Activated CD4-positive, alpha-beta memory T cell treated with anti-CD3 and anti-CD28 coated beads for 36 hours (primary cell): ENCODE data around the gene SERGEF. TPM values are rescaled to one million over a fixed set of nuclear protein-coding genes. Genes with fewer than 3 reads are reported as not detected.

ENCODE experiments used
- CTCF ChIA-PET: fragments of 350-600 bp; sonication (Branson Sonifier 250); formaldehyde crosslinking; loops from one replicate; lab custom pipeline; 2021; ENCODE audit warnings: antibody characterized with exemption, inconsistent platforms; lab: Charles Lee
- POLR2A ChIA-PET: fragments of 350-600 bp; sonication (Branson Sonifier 250); formaldehyde crosslinking; loops from one replicate; lab custom pipeline; 2021; ENCODE audit warnings: antibody characterized with exemption; lab: Charles Lee
- DNase-seq: peaks from one replicate; pipeline ENCODE4 v3.0.0-alpha.2; 2020
- H3K27ac Mint-ChIP-seq: one replicate; pipeline ENCODE4 v1.8.0; 2021; ENCODE audit warnings: mixed read lengths
- H3K27me3 Mint-ChIP-seq: one replicate; pipeline ENCODE4 v1.8.0; 2021; ENCODE audit warnings: mixed read lengths
- H3K36me3 Mint-ChIP-seq: one replicate; pipeline ENCODE4 v1.8.0; 2021; ENCODE audit warnings: mixed read lengths
- H3K4me1 Mint-ChIP-seq: one replicate; pipeline ENCODE4 v1.8.0; 2021; ENCODE audit warnings: low read depth, mixed read lengths
- H3K4me3 Mint-ChIP-seq: one replicate; pipeline ENCODE4 v1.8.0; 2021; ENCODE audit warnings: mild to moderate bottlenecking, mixed read lengths
- H3K9me3 Mint-ChIP-seq: one replicate; pipeline ENCODE4 v1.8.0; 2021; ENCODE audit warnings: mixed read lengths
- intact Hi-C: fragments of 100-400 bp; cut with micrococcal nuclease; formaldehyde crosslinking; loops from one replicate; pipeline ENCODE4 v1.15.1; 2023
- total RNA-seq, 2 experiments: library from RNA; stranded (reverse); gene quantifications; one replicate each; pipeline ENCODE4 v1.2.3, GENCODE V29; 2021

The SERGEF gene
- total RNA-seq, 2 experiments from 2014 or later: 42.7 to 44.2 TPM

GRCh38 chr11:17803754-17804334 is 209.0 kb downstream of the SERGEF start:
- no peaks in the 10 kb centered on the region for H3K4me1 Mint-ChIP-seq
- no peak for DNase-seq
- H3K36me3 Mint-ChIP-seq: peaks cover 12% of the 10 kb centered on the region
- intact Hi-C loops: no loop called here
- POLR2A ChIA-PET: no interaction called here
- no peak overlapping the region for H3K27ac Mint-ChIP-seq
- H3K27me3 Mint-ChIP-seq: no peaks in the 10 kb centered on the region
- no peaks in the 10 kb centered on the region for H3K9me3 Mint-ChIP-seq
- CTCF ChIA-PET: no interaction called here
- H3K4me3 Mint-ChIP-seq: no peak overlapping the region

GRCh38 chr11:17802491-17802890 is 210.4 kb downstream of the SERGEF start:
- CTCF ChIA-PET: no interaction called here

GRCh38 chr11:17801166-17801565 is 211.7 kb downstream of the SERGEF start:
- Mint-ChIP-seq H3K9me3 (no peaks in the 10 kb centered on the region), H3K4me3 (no peak overlapping the region), H3K27me3 (no peaks in the 10 kb centered on the region), H3K27ac (no peak overlapping the region), H3K36me3 (peaks cover 8% of the 10 kb centered on the region), H3K4me1 (no peaks in the 10 kb centered on the region)
- ChIA-PET CTCF (interaction anchor here (1.1 kb wide), 1 partner anchor 70 kb away, joined by 3 read pairs; no protein-coding TSS in a partner anchor), POLR2A (no interaction called here)
- intact Hi-C loops: no loop called here
- DNase-seq: no peak

More at GRCh38 chr11:17802491-17802890, 210.4 kb downstream of the SERGEF start:
- intact Hi-C loops: no loop called here
- POLR2A ChIA-PET: no interaction called here
- no peaks in the 10 kb centered on the region for H3K27me3 Mint-ChIP-seq
- no peak overlapping the region for H3K4me3 Mint-ChIP-seq
- H3K36me3 Mint-ChIP-seq: peaks cover 9% of the 10 kb centered on the region
- DNase-seq: no peak
- H3K4me1 Mint-ChIP-seq: no peaks in the 10 kb centered on the region
- H3K9me3 Mint-ChIP-seq: no peaks in the 10 kb centered on the region
- no peak overlapping the region for H3K27ac Mint-ChIP-seq

GRCh38 chr11:17799147-17799546 is 213.7 kb downstream of the SERGEF start:
- no peak overlapping the region for H3K27ac Mint-ChIP-seq
- DNase-seq: no peak
- no peaks in the 10 kb centered on the region for H3K27me3 Mint-ChIP-seq
- H3K4me1 Mint-ChIP-seq: no peaks in the 10 kb centered on the region
- POLR2A ChIA-PET: no interaction called here
- peaks cover 8% of the 10 kb centered on the region for H3K36me3 Mint-ChIP-seq
- no peak overlapping the region for H3K4me3 Mint-ChIP-seq
- CTCF ChIA-PET: no interaction called here
- intact Hi-C loops: no loop called here
- H3K9me3 Mint-ChIP-seq: no peaks in the 10 kb centered on the region

GRCh38 chr11:17798716-17799115 is 214.1 kb downstream of the SERGEF start:
- Mint-ChIP-seq H3K27me3 (no peaks in the 10 kb centered on the region), H3K9me3 (no peaks in the 10 kb centered on the region), H3K36me3 (peaks cover 8% of the 10 kb centered on the region), H3K4me3 (no peak overlapping the region), H3K27ac (no peak overlapping the region), H3K4me1 (no peaks in the 10 kb centered on the region)
- DNase-seq: no peak
- CTCF ChIA-PET: no interaction called here
- POLR2A ChIA-PET: no interaction called here
- intact Hi-C loops: no loop called here

GRCh38 chr11:17798253-17798652 is 214.6 kb downstream of the SERGEF start:
- no peak for DNase-seq
- CTCF ChIA-PET: no interaction called here

GRCh38 chr11:17796154-17796553 is 216.7 kb downstream of the SERGEF start:
- Mint-ChIP-seq H3K27ac (no peak overlapping the region), H3K9me3 (no peaks in the 10 kb centered on the region)
- CTCF ChIA-PET: no interaction called here

More at GRCh38 chr11:17798253-17798652, 214.6 kb downstream of the SERGEF start:
- intact Hi-C loops: no loop called here
- peaks cover 8% of the 10 kb centered on the region for H3K36me3 Mint-ChIP-seq
- POLR2A ChIA-PET: no interaction called here
- no peaks in the 10 kb centered on the region for H3K4me1 Mint-ChIP-seq
- no peaks in the 10 kb centered on the region for H3K27me3 Mint-ChIP-seq
- H3K9me3 Mint-ChIP-seq: no peaks in the 10 kb centered on the region
- H3K27ac Mint-ChIP-seq: no peak overlapping the region
- H3K4me3 Mint-ChIP-seq: no peak overlapping the region

GRCh38 chr11:17794981-17795380 is 217.9 kb downstream of the SERGEF start:
- Mint-ChIP-seq H3K27me3 (no peaks in the 10 kb centered on the region), H3K9me3 (no peaks in the 10 kb centered on the region), H3K27ac (no peak overlapping the region), H3K4me1 (no peaks in the 10 kb centered on the region), H3K36me3 (peaks cover 6% of the 10 kb centered on the region), H3K4me3 (no peak overlapping the region)
- CTCF ChIA-PET: no interaction called here
- DNase-seq: no peak
- POLR2A ChIA-PET: no interaction called here
- intact Hi-C loops: no loop called here

More at GRCh38 chr11:17796154-17796553, 216.7 kb downstream of the SERGEF start:
- DNase-seq: no peak
- H3K4me1 Mint-ChIP-seq: no peaks in the 10 kb centered on the region
- H3K36me3 Mint-ChIP-seq: peaks cover 8% of the 10 kb centered on the region
- POLR2A ChIA-PET: no interaction called here
- intact Hi-C loops: no loop called here
- H3K27me3 Mint-ChIP-seq: no peaks in the 10 kb centered on the region
- H3K4me3 Mint-ChIP-seq: no peak overlapping the region

- Mint-ChIP-seq H3K27ac (no peak overlapping the region), H3K27me3 (no peaks in the 10 kb centered on the region), H3K4me1 (no peaks in the 10 kb centered on the region), H3K9me3 (no peaks in the 10 kb centered on the region), H3K4me3 (no peak overlapping the region), H3K36me3 (no peaks in the 10 kb centered on the region)
- ChIA-PET POLR2A (no interaction called here), CTCF (interaction anchor here (1.8 kb wide), 1 partner anchor 63 kb away, joined by 5 read pairs; no protein-coding TSS in a partner anchor)
- intact Hi-C loops: no loop called here
- DNase-seq: no peak
These were observed 219.1 kb downstream of the SERGEF start for GRCh38 chr11:17793642-17794170.

GRCh38 chr11:17792161-17792560 is 220.7 kb downstream of the SERGEF start:
- H3K4me3 Mint-ChIP-seq: no peak overlapping the region
- DNase-seq: no peak
- peaks cover 2% of the 10 kb centered on the region for H3K36me3 Mint-ChIP-seq
- H3K27ac Mint-ChIP-seq: no peak overlapping the region
- no peaks in the 10 kb centered on the region for H3K27me3 Mint-ChIP-seq
- no peaks in the 10 kb centered on the region for H3K9me3 Mint-ChIP-seq
- POLR2A ChIA-PET: no interaction called here
- CTCF ChIA-PET: no interaction called here
- H3K4me1 Mint-ChIP-seq: no peaks in the 10 kb centered on the region
- intact Hi-C loops: no loop called here

- Mint-ChIP-seq H3K9me3 (no peaks in the 10 kb centered on the region), H3K4me1 (no peaks in the 10 kb centered on the region)
These were observed 221.7 kb downstream of the SERGEF start for GRCh38 chr11:17791144-17791543.

GRCh38 chr11:17790453-17790852 is 222.4 kb downstream of the SERGEF start:
- no peaks in the 10 kb centered on the region for H3K27me3 Mint-ChIP-seq
- H3K27ac Mint-ChIP-seq: no peak overlapping the region
- intact Hi-C loops: no loop called here
- ChIA-PET POLR2A (no interaction called here), CTCF (no interaction called here)
- no peak for DNase-seq
- no peaks in the 10 kb centered on the region for H3K4me1 Mint-ChIP-seq
- no peaks in the 10 kb centered on the region for H3K9me3 Mint-ChIP-seq
- H3K36me3 Mint-ChIP-seq: peaks cover 2% of the 10 kb centered on the region
- no peak overlapping the region for H3K4me3 Mint-ChIP-seq

More at GRCh38 chr11:17791144-17791543, 221.7 kb downstream of the SERGEF start:
- Mint-ChIP-seq H3K27ac (no peak overlapping the region), H3K36me3 (peaks cover 2% of the 10 kb centered on the region), H3K27me3 (no peaks in the 10 kb centered on the region), H3K4me3 (no peak overlapping the region)
- DNase-seq: no peak
- POLR2A ChIA-PET: no interaction called here
- intact Hi-C loops: no loop called here
- CTCF ChIA-PET: no interaction called here

- no peak for DNase-seq
- peaks cover 2% of the 10 kb centered on the region for H3K36me3 Mint-ChIP-seq
- no peaks in the 10 kb centered on the region for H3K27me3 Mint-ChIP-seq
- H3K4me3 Mint-ChIP-seq: no peak overlapping the region
- POLR2A ChIA-PET: no interaction called here
- intact Hi-C loops: no loop called here
- H3K9me3 Mint-ChIP-seq: no peaks in the 10 kb centered on the region
- no peaks in the 10 kb centered on the region for H3K4me1 Mint-ChIP-seq
- H3K27ac Mint-ChIP-seq: no peak overlapping the region
- CTCF ChIA-PET: no interaction called here
These were observed 224.8 kb downstream of the SERGEF start for GRCh38 chr11:17788084-17788483.
